Cardiac muscle cell (in vitro differentiated cells and primary cell): ENCODE measurements around the gene CRYBB3. TPM values are rescaled to one million over a fixed set of nuclear protein-coding genes. Genes with fewer than 3 reads are reported as not detected.

ENCODE experiments used
- DNase-seq, 2 donors: peaks; one replicate each; pipeline versions ENCODE4 v3.0.0 to v3.0.0-alpha.2; 2010 to 2017; ENCODE audit warnings: low read depth in 1 of 2, low spot score in 1 of 2
- H3K27ac ChIP-seq: fragments of 200-600 bp; sonication (generic); 2 replicates; pipeline ENCODE4 v1.5.1; 2016
- H3K27me3 ChIP-seq: fragments of 200-600 bp; sonication (generic); 2 replicates; pipeline ENCODE4 v1.6.0; 2016; ENCODE audit warnings: control low read depth
- H3K36me3 ChIP-seq: fragments of 200-600 bp; sonication (generic); 2 replicates; pipeline ENCODE4 v1.5.1; 2016; ENCODE audit warnings: control low read depth
- H3K4me1 ChIP-seq: fragments of 200-600 bp; sonication (generic); 2 replicates; pipeline ENCODE4 v1.8.1; 2017; ENCODE audit warnings: low read depth, mild to moderate bottlenecking, mixed run types
- H3K4me3 ChIP-seq: fragments of 200-600 bp; sonication (generic); 2 replicates; pipeline ENCODE4 v1.5.1; 2016; ENCODE audit warnings: mild to moderate bottlenecking
- H3K9me3 ChIP-seq: fragments of 200-600 bp; sonication (generic); 2 replicates; pipeline ENCODE4 v1.5.1; 2017; ENCODE audit warnings: low read depth, mild to moderate bottlenecking, control low read depth
- polyA plus RNA-seq: library from polyadenylated mRNA; unstranded; fragments of >200 nt; fragmentation: Nextera tagmentation; extraction: Ambion mirVana; gene quantifications from 2 replicates; pipeline ENCODE4 v1.2.1, GENCODE V29; 2016
- total RNA-seq: library from RNA; depleted of rRNA; stranded (reverse); fragments of >200 nt; gene quantifications from 2 replicates; pipeline ENCODE4 v1.2.3, GENCODE V29; 2016
- TF ChIP-seq, protein P1 (sequence below): IDR thresholded peaks from 2 replicates; pipeline ENCODE4 v1.5.1; 2012; ENCODE audit warnings: low read depth, mild to moderate bottlenecking, low read length

Gene CRYBB3
- not detected in 2 replicates for total RNA-seq
- polyA plus RNA-seq: 0.21 and 0.55 TPM in 2 replicates

DNA sequence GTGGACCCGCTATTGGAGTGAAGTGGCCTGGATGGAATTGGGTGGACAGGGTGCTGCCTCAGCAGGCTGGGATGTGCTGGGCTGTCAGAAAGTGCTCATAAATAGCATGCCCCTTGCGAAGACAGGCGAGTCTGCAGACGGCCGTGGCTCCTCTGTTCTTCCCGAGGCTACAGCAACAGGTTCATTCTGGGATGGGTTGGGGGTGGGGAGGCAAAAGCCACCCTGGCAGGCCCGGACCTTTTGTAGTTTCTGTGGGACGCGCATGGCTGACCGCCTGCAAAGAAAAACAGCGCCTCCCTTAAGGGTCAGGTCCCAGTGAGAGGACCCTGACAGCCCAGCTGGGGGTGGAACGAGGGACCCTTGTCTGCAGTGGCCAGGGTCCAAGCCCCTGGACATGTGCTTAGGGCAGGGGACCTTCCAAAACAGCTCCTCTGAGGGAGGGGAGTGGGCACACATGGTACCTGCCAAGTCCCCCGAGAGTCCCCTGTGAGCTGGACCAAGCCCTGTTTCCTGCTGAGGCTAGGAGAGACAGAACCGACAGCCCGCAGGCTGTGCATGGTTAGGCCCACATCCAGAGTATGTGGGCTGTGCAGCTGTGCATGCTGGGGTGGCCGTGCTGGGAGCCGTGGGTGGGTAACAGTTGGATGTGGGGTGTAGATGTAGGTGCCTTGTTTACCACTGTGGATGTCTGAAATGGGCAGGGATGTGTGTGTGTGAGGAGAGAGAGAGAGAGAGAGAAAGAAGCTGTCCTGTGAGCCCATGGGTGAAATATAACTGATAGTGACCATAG, at the start of gene CRYBB3:
CRYBB3 (plus strand) TSS at position 128 of the 790 bp plus-strand sequence. CDS start 1,539 bp downstream, outside the sequence.
- no peak within 1 kb of the TSS for H3K27ac ChIP-seq
- H3K27me3 ChIP-seq: no peaks in the 10 kb centered on the region
- no peaks in the 10 kb centered on the region for H3K4me1 ChIP-seq
- H3K9me3 ChIP-seq: no peaks in the 10 kb centered on the region
- TF ChIP-seq, protein P1, sequence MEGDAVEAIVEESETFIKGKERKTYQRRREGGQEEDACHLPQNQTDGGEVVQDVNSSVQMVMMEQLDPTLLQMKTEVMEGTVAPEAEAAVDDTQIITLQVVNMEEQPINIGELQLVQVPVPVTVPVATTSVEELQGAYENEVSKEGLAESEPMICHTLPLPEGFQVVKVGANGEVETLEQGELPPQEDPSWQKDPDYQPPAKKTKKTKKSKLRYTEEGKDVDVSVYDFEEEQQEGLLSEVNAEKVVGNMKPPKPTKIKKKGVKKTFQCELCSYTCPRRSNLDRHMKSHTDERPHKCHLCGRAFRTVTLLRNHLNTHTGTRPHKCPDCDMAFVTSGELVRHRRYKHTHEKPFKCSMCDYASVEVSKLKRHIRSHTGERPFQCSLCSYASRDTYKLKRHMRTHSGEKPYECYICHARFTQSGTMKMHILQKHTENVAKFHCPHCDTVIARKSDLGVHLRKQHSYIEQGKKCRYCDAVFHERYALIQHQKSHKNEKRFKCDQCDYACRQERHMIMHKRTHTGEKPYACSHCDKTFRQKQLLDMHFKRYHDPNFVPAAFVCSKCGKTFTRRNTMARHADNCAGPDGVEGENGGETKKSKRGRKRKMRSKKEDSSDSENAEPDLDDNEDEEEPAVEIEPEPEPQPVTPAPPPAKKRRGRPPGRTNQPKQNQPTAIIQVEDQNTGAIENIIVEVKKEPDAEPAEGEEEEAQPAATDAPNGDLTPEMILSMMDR: no peak
- DNase-seq: no peak
- no peak within 1 kb of the TSS for H3K4me3 ChIP-seq
- H3K36me3 ChIP-seq: no peaks in the 10 kb centered on the region

DNA sequence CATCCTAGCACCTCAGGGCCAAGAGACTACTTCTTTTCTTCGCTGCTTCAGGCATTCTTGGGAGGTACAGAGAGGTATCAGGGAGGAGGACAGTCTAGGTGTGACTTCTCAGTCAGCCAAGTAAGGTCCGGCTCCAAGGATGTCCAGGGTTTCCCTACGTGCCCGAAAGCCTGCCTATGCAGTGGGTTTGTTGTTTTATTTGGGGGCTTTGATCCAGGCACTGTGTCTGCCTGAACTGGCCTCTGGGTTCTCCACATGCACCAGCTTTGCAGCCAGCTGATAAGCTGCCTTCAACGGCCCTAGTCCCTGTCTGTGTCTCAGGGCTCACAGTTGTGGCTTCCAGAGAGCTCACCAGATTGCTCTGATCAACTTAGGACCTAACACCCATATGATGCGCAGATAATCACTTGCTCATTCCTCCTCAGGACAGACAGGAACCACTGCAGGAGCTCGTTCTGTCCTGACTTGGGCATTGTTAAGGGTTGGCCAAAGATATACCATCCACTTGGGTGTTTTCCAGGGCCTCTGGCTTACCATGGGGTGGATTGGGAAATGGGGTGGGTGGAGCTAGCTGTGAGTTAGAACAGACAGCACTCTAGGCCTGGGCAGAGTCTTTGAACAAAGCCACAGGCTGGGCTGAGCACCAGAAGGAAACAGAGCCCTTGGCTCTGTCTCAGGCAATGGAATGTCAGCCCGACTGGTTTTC, 45.5 kb upstream of the CRYBB3 start:
- TF ChIP-seq, protein P1: no peak
- H3K4me3 ChIP-seq: no peak overlapping the region
- H3K9me3 ChIP-seq: no peaks in the 10 kb centered on the region
- H3K36me3 ChIP-seq: no peaks in the 10 kb centered on the region
- H3K4me1 ChIP-seq: peaks cover 10% of the 10 kb centered on the region
- no peaks in the 10 kb centered on the region for H3K27me3 ChIP-seq
- peak overlapping the region; percentile 71 for H3K27ac ChIP-seq
- DNase-seq: peak; percentile 24 to 93

DNA sequence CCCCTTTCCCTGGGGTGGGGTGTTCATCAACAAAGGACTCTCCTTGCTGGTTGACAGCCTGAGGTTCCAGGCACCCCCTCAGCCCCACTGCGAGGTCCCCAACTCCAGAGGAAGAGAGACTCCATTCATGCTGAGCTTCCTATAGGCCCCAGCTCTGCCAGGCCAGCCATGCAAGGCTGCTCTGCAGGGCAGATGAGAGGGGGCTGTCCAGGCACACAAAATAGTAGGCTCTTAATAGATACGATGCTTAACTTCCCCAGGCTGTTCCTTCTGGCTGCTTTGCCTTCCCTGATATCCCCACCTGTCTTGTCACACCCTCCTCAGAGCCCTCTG, 45.0 kb upstream of the CRYBB3 start:
- H3K36me3 ChIP-seq: no peaks in the 10 kb centered on the region
- peak overlapping the region; percentile 71 for H3K27ac ChIP-seq
- H3K9me3 ChIP-seq: no peaks in the 10 kb centered on the region
- DNase-seq: no peak
- no peak overlapping the region for H3K4me3 ChIP-seq
- TF ChIP-seq, protein P1: no peak
- peaks cover 10% of the 10 kb centered on the region for H3K4me1 ChIP-seq
- H3K27me3 ChIP-seq: no peaks in the 10 kb centered on the region

DNA sequence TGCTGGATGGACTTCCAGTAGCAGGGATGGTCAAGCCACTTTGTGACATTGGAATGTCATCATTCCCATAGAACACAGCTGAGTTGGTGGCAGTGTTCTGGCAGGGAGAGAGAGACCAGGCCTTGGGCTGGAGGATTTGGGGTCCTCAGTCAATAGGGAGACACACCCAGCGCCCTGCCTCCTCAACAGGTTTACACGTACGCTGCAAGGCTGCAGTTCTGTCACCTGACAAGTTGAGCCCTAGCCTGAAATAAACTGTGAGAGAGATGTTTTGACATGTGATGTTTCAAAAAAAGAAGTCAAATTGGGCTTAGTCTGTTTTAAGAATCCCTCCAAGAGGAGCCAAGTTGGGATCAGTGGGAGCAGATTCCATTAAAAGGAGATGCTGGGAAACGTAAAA, 42.9 kb upstream of the CRYBB3 start:
- TF ChIP-seq, protein P1: no peak
- Histone ChIP-seq H3K4me3 (no peak overlapping the region), H3K27ac (peak overlapping the region; percentile 39), H3K4me1 (peaks cover 10% of the 10 kb centered on the region), H3K27me3 (no peaks in the 10 kb centered on the region), H3K36me3 (no peaks in the 10 kb centered on the region), H3K9me3 (no peaks in the 10 kb centered on the region)
- DNase-seq: no peak

DNA sequence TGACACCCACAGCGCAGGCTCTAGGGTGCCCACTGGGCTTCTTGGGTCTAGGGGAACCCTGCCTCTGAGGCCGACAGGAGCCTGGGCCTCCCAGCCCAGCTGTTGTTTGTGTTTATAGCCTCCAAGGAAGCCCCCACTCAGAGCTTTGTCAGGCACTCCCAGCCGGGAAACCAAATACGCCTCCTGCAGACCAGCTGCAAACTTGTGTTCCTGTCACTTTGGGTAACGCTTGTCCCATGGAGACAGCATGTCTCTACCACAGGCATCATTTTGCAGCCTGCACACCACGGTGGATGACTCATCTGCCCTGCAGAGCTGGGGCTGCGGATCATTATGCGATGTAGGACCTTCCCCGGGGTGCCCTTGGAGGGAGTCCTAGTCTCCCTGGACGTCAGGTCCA, 40.6 kb upstream of the CRYBB3 start:
- Histone ChIP-seq H3K9me3 (no peaks in the 10 kb centered on the region), H3K36me3 (no peaks in the 10 kb centered on the region), H3K4me1 (peaks cover 10% of the 10 kb centered on the region), H3K27ac (no peak overlapping the region), H3K4me3 (no peak overlapping the region), H3K27me3 (no peaks in the 10 kb centered on the region)
- TF ChIP-seq, protein P1: no peak
- DNase-seq: peak in 1 of 2 donors; percentile 14
